Peyer's patch (tissue), 4 donors: ENCODE results near the gene CMTM8. TPM values are rescaled to one million over a fixed set of nuclear protein-coding genes. Genes with fewer than 3 reads are reported as not detected.

ENCODE experiments used
- DNase-seq, 3 donors: peaks; one replicate each; pipeline ENCODE4 v3.0.0-alpha.2; 2017 to 2019
- H3K27ac ChIP-seq, 4 donors: fragments of 200-600 bp; sonication (generic); one replicate each; pipeline ENCODE4 v1.5.1; 2016 to 2019
- H3K27me3 ChIP-seq, 2 donors: fragments of 200-600 bp; sonication (generic); one replicate each; pipeline ENCODE4 v1.5.1; 2019
- H3K36me3 ChIP-seq, 3 donors: fragments of 200-600 bp; sonication (generic); one replicate each; pipeline ENCODE4 v1.5.1; 2016 to 2019
- H3K4me1 ChIP-seq, 4 donors: fragments of 200-600 bp; sonication (generic); one replicate each; pipeline ENCODE4 v1.5.1; 2016 to 2019
- H3K4me3 ChIP-seq, 4 donors: fragments of 200-600 bp; sonication (generic); 1 replicate in 3 of 4; 2 replicates in 1 of 4; pipeline ENCODE4 v1.5.1; 2016 to 2019; ENCODE audit warnings: mild to moderate bottlenecking in 1 of 4
- H3K9me3 ChIP-seq, 4 donors: fragments of 200-600 bp; sonication (generic); one replicate each; pipeline ENCODE4 v1.5.1; 2016 to 2019; ENCODE audit warnings: mild to moderate bottlenecking in 1 of 4
- CTCF ChIP-seq, 6 experiments: fragments of 450-650 bp in 4 of 6; fragments of 200-600 bp in 2 of 6; sonication (generic) in 1 of 6; IDR thresholded peaks; one replicate each; pipeline ENCODE4 v1.5.1; 2017 to 2019; ENCODE audit warnings: antibody characterized with exemption in 6 of 6, mild to moderate bottlenecking in 3 of 6, moderate library complexity in 1 of 6
- POLR2A ChIP-seq, 2 donors: fragments of 450-650 bp; IDR thresholded peaks; one replicate each; pipeline ENCODE4 v1.5.1; 2017; ENCODE audit warnings: antibody characterized with exemption in 2 of 2, mild to moderate bottlenecking in 2 of 2, moderate library complexity in 2 of 2
- total RNA-seq, 4 donors: library from RNA; depleted of rRNA; stranded (reverse); fragments of >200 nt; gene quantifications; one replicate each; pipeline ENCODE4 v1.1.0, GENCODE V29; 2016

Gene CMTM8
- total RNA-seq, 4 donors from 2014 or later, result 7.1 to 16.5 (median 13.1) TPM; not detected in 1

- no peaks in the 10 kb centered on the region for H3K27me3 ChIP-seq
- DNase-seq, result no peak
- H3K4me1 ChIP-seq, result peaks cover 0 to 5% (median 0%) of the 10 kb centered on the region in 4 donors
- TF ChIP-seq CTCF (IDR thresholded peaks at IDR 0.05) (no peak), POLR2A (IDR thresholded peaks at IDR 0.05) (no peak)
- H3K4me3 ChIP-seq, result no peak overlapping the region
- no peaks in the 10 kb centered on the region for H3K36me3 ChIP-seq
- H3K27ac ChIP-seq, result peak overlapping the region in 1 of 4 donors; percentile 98
- H3K9me3 ChIP-seq, result no peaks in the 10 kb centered on the region
Observed at GRCh38 chr3:32395496-32395895, 157.0 kb downstream of the CMTM8 start.

- Histone ChIP-seq H3K9me3 (no peaks in the 10 kb centered on the region), H3K4me3 (no peak overlapping the region), H3K27me3 (no peaks in the 10 kb centered on the region), H3K4me1 (peaks cover 0 to 6% (median 3%) of the 10 kb centered on the region in 4 donors), H3K36me3 (no peaks in the 10 kb centered on the region), H3K27ac (no peak overlapping the region)
- TF ChIP-seq CTCF (IDR thresholded peaks at IDR 0.05) (no peak), POLR2A (IDR thresholded peaks at IDR 0.05) (no peak)
- DNase-seq, result no peak
Observed at GRCh38 chr3:32397941-32398340, 159.5 kb downstream of the CMTM8 start.

- no peak for DNase-seq
- H3K4me3 ChIP-seq, result no peak overlapping the region
- TF ChIP-seq CTCF (IDR thresholded peaks at IDR 0.05), result no peak
- no peak for TF ChIP-seq POLR2A (IDR thresholded peaks at IDR 0.05)
- H3K36me3 ChIP-seq, result no peaks in the 10 kb centered on the region
- H3K27me3 ChIP-seq, result no peaks in the 10 kb centered on the region
- peaks cover 0 to 6% (median 3%) of the 10 kb centered on the region in 4 donors for H3K4me1 ChIP-seq
- no peaks in the 10 kb centered on the region for H3K9me3 ChIP-seq
- H3K27ac ChIP-seq, result peak overlapping the region in 2 of 4 donors; percentile 37 to 97
Observed at GRCh38 chr3:32398531-32398930, 160.1 kb downstream of the CMTM8 start.

- no peaks in the 10 kb centered on the region for H3K9me3 ChIP-seq
- peaks cover 0 to 6% (median 3%) of the 10 kb centered on the region in 4 donors for H3K4me1 ChIP-seq
- DNase-seq, result no peak
- H3K36me3 ChIP-seq, result no peaks in the 10 kb centered on the region
- TF ChIP-seq POLR2A (IDR thresholded peaks at IDR 0.05) (no peak), CTCF (IDR thresholded peaks at IDR 0.05) (peak; percentile 45 to 61 (median 48))
- peak overlapping the region in 2 of 4 donors; percentile 37 to 97 for H3K27ac ChIP-seq
- H3K4me3 ChIP-seq, result no peak overlapping the region
- H3K27me3 ChIP-seq, result no peaks in the 10 kb centered on the region
Observed at GRCh38 chr3:32399030-32399620, 160.6 kb downstream of the CMTM8 start.

GRCh38 chr3:32401126-32401525 lies 162.6 kb downstream of the CMTM8 start:
- TF ChIP-seq POLR2A (IDR thresholded peaks at IDR 0.05) (no peak), CTCF (IDR thresholded peaks at IDR 0.05) (no peak)
- H3K4me1 ChIP-seq, result peaks cover 0 to 6% (median 3%) of the 10 kb centered on the region in 4 donors
- no peak for DNase-seq

More at GRCh38 chr3:32401126-32401525, 162.6 kb downstream of the CMTM8 start:
- Histone ChIP-seq H3K27me3 (no peaks in the 10 kb centered on the region), H3K9me3 (no peaks in the 10 kb centered on the region), H3K27ac (peak overlapping the region; percentile 77 to 97 (median 82)), H3K36me3 (no peaks in the 10 kb centered on the region), H3K4me3 (peak overlapping the region; percentile 46 to 53 (median 50))
